WI38 (cell line): Measurements from ENCODE around the gene CFAP44.

Source experiments
- H3K4me3 ChIP-seq: 2 replicates; pipeline ENCODE4 v1.5.1; 2011; ENCODE audit warnings: low read depth, mild to moderate bottlenecking, control low read depth, low read length
- TF ChIP-seq, protein P1 (sequence below): IDR thresholded peaks from 2 replicates; pipeline ENCODE4 v1.5.1; 2012; ENCODE audit warnings: low read depth, mild to moderate bottlenecking, control low read depth, low read length

Gene CFAP44

DNA sequence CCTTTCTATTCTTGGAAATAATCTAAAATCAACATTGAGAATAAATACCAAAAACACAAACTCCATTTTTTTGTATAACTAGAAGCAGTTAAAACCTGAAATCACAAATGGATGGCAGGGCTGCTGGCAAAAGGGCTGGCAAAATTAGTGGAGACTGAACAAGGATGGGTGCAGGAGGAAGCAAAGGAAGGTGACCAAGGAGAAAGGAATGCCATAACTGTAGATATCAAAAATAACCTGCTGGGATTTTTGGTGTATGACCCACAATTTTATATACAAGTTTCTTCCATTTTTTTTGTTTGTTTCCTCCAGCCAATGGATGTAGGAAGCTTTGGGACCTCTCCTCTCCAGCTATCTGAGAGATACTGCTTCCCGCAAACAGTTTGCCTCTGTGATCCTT is 12.7 kb downstream of the CFAP44 start:
- TF ChIP-seq, protein P1, sequence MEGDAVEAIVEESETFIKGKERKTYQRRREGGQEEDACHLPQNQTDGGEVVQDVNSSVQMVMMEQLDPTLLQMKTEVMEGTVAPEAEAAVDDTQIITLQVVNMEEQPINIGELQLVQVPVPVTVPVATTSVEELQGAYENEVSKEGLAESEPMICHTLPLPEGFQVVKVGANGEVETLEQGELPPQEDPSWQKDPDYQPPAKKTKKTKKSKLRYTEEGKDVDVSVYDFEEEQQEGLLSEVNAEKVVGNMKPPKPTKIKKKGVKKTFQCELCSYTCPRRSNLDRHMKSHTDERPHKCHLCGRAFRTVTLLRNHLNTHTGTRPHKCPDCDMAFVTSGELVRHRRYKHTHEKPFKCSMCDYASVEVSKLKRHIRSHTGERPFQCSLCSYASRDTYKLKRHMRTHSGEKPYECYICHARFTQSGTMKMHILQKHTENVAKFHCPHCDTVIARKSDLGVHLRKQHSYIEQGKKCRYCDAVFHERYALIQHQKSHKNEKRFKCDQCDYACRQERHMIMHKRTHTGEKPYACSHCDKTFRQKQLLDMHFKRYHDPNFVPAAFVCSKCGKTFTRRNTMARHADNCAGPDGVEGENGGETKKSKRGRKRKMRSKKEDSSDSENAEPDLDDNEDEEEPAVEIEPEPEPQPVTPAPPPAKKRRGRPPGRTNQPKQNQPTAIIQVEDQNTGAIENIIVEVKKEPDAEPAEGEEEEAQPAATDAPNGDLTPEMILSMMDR, result no peak
- H3K4me3 ChIP-seq, result no peak overlapping the region

GRCh38 chr3:113423699-113424098 is 17.6 kb downstream of the CFAP44 start:
- TF ChIP-seq, protein P1, result no peak
- H3K4me3 ChIP-seq, result no peak overlapping the region

- no peak overlapping the region for H3K4me3 ChIP-seq
- TF ChIP-seq, protein P1, result no peak
Measured at GRCh38 chr3:113421082-113421481, 20.2 kb downstream of the CFAP44 start.

DNA sequence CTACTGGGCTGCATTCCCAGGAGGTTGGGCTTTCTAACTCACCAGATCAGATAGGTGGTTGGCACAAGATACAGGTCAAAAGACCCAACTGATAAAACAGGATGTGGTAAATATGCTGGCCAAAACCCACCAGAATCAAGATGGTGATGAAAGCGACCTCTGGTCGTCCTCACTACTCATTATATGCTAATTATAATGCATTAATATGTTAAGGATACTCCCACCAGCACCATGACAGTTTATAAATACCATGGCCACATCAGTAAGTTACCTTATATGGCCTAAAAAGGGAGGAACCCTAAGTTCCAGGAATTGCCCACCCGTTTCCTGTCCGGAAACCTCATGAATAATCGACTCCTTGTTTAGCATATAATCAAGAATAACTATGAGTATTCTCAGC is 31.6 kb downstream of the CFAP44 start:
- no peak overlapping the region for H3K4me3 ChIP-seq
- TF ChIP-seq, protein P1, result no peak

DNA sequence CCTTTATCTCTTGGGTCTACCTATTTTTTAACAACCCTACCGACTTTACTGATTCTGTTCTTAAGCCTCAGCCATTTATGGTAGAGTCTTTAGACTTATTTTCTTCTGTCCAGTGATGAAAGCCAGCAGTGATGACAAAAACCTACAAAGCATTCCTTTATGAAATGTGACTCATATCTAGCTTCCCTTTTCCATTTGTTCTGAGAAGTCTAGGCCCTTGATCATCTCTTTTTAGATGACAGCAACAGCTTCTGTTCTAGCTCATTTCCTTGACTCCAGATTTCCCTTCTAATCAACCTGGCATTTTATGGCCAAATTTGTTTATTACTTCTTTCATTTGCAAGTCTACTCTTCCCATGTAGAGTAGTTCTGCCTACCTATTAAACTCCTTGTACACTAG is 36.1 kb downstream of the CFAP44 start:
- H3K4me3 ChIP-seq, result no peak overlapping the region
- TF ChIP-seq, protein P1, result no peak

GRCh38 chr3:113404637-113405036 is 36.7 kb downstream of the CFAP44 start:
- no peak overlapping the region for H3K4me3 ChIP-seq
- TF ChIP-seq, protein P1, result no peak
